K562 (cell line): ENCODE results near the gene RSRC1. TPM values are rescaled to one million over a fixed set of nuclear protein-coding genes. Genes with fewer than 3 reads are reported as not detected.
A peak's percentile ranks its signal among the peaks of the same experiment; 100 is the strongest.

Source experiments
- ATAC-seq: fragments of 200-7000 bp; cut with Tn5 transposase; 3 replicates; pipeline ENCODE4 v1.9.1; 2020; ENCODE audit warnings: moderate library complexity
- BruUV-seq: library from RNA; stranded (reverse); fragments of 400-500 nt; replicated peaks from 2 replicates; lab custom pipeline; 2021; lab: Mats Ljungman, UMichigan
- CTCF ChIA-PET: fragments of 300-600 bp; formaldehyde crosslinking; extraction: SDS; loops from one replicate; lab custom pipeline; 2021; ENCODE audit warnings: low intra/inter-chr PET ratio; lab: Yijun Ruan, JAX
- POLR2A ChIA-PET: fragments of 300-600, 350-650 bp; sonication (Branson Sonifier 250); formaldehyde crosslinking; extraction: SDS; loops from one replicate; lab custom pipeline; 2021; ENCODE audit warnings: antibody characterized with exemption, inconsistent platforms; lab: Yijun Ruan, JAX
- DNase-seq, 4 experiments: peaks; one replicate each; pipeline versions ENCODE4 v3.0.0 to v3.0.0-alpha.2; 2011 to 2018; ENCODE audit warnings: low spot score in 3 of 4, mixed read lengths in 3 of 4; ENCODE audit errors: extremely low read depth in 1 of 4
- FAIRE-seq: peaks from 2 replicates; lab custom pipeline; 2011; peaks lifted over from hg19 to GRCh38; lab: Jason Lieb, UNC
- H2AFZ ChIP-seq: 2 replicates; pipeline ENCODE4 v1.6.0; 2011; ENCODE audit warnings: low read depth, low read length, control low read depth, inconsistent platforms
- H3K27ac ChIP-seq: fragments of 200-600 bp; 3 replicates; pipeline ENCODE4 v1.8.0; 2011; ENCODE audit warnings: low read depth, mild to moderate bottlenecking, control low read depth, inconsistent platforms, low read length, moderate library complexity, mixed read lengths; ENCODE audit errors: extremely low read depth
- H3K27me3 ChIP-seq, 2 experiments: fragments of 300-600 bp in 1 of 2; 2 replicates in 1 of 2; 3 replicates in 1 of 2; pipeline versions ENCODE4 v1.6.0 to v1.8.0; 2011; ENCODE audit warnings: inconsistent platforms in 2 of 2, low read length in 2 of 2, mild to moderate bottlenecking in 1 of 2, mixed read lengths in 1 of 2, moderate library complexity in 1 of 2; ENCODE audit not compliant: control insufficient read depth in 2 of 2, insufficient read depth in 2 of 2
- H3K36me3 ChIP-seq: fragments of 300-600 bp; 3 replicates; pipeline ENCODE4 v1.8.0; 2011; ENCODE audit warnings: mild to moderate bottlenecking, low read length, inconsistent platforms; ENCODE audit not compliant: control insufficient read depth, insufficient read depth
- H3K4me1 ChIP-seq, 2 experiments: fragments of 200-600 bp in 1 of 2; replicated peaks in 1 of 2; 2 replicates in 1 of 2; 3 replicates in 1 of 2; pipeline versions ENCODE4 v1.5.1 to v1.8.0; 2011; ENCODE audit warnings: inconsistent platforms in 2 of 2, low read length in 2 of 2, mild to moderate bottlenecking in 1 of 2, mixed read lengths in 1 of 2, moderate library complexity in 1 of 2; ENCODE audit not compliant: control insufficient read depth in 2 of 2, insufficient read depth in 2 of 2
- H3K4me2 ChIP-seq: 2 replicates; pipeline ENCODE4 v1.6.1; 2011; ENCODE audit warnings: low read length, control low read depth, inconsistent platforms, mixed read lengths; ENCODE audit not compliant: insufficient read depth
- H3K4me3 ChIP-seq: fragments of 200-600 bp; sonication (generic), shearing (Covaris generic); 2 replicates; pipeline ENCODE4 v1.5.1; 2016; ENCODE audit warnings: control low read depth, inconsistent platforms
- H3K79me2 ChIP-seq: fragments of 200-600 bp; 3 replicates; pipeline ENCODE4 v1.8.0; 2011; ENCODE audit warnings: low read length, inconsistent platforms; ENCODE audit not compliant: control insufficient read depth, insufficient read depth
- H3K9ac ChIP-seq, 2 experiments: 2 replicates each; pipeline versions ENCODE4 v1.6.0 to v1.6.1; 2011; ENCODE audit warnings: low read depth in 2 of 2, low read length in 2 of 2, control low read depth in 1 of 2, inconsistent platforms in 1 of 2, mild to moderate bottlenecking in 1 of 2, mixed read lengths in 1 of 2; ENCODE audit not compliant: insufficient read depth in 1 of 2
- H3K9me1 ChIP-seq: one replicate; pipeline ENCODE4 v1.6.0; 2011; ENCODE audit warnings: inconsistent platforms, mild to moderate bottlenecking, low read length, moderate library complexity; ENCODE audit not compliant: control insufficient read depth, insufficient read depth
- H3K9me3 ChIP-seq: replicated peaks from 2 replicates; pipeline ENCODE4 v1.5.1; 2011; ENCODE audit warnings: low read depth, low read length, inconsistent platforms; ENCODE audit not compliant: control insufficient read depth, insufficient read depth
- H4K20me1 ChIP-seq: replicated peaks from 2 replicates; pipeline ENCODE4 v1.6.1; 2011; ENCODE audit warnings: low read length, inconsistent platforms, mixed read lengths; ENCODE audit not compliant: control insufficient read depth, insufficient read depth
- ARHGAP35 ChIP-seq: fragments of 450-650 bp; IDR thresholded peaks from 2 replicates; pipeline ENCODE4 v1.6.1; 2018; ENCODE audit not compliant: partially characterized antibody
- ATF7 ChIP-seq: fragments of 450-650 bp; IDR thresholded peaks from 2 replicates; pipeline ENCODE4 v1.7.1; 2014; ENCODE audit warnings: mild to moderate bottlenecking, moderate library complexity
- CBFA2T3 ChIP-seq: fragments of 450-650 bp; IDR thresholded peaks from 2 replicates; pipeline ENCODE4 v1.6.1; 2017
- CC2D1A ChIP-seq: fragments of 450-650 bp; IDR thresholded peaks from 2 replicates; pipeline ENCODE4 v1.6.1; 2017; ENCODE audit warnings: mild to moderate bottlenecking
- CEBPG ChIP-seq, 3 experiments: fragments of 200-800 bp in 1 of 3; sonication (Bioruptor generic) in 1 of 3; sonication (generic) in 1 of 3; formaldehyde crosslinking in 1 of 3; IDR thresholded peaks in 2 of 3; conservative IDR thresholded peaks in 1 of 3; 2 replicates each; pipeline versions ENCODE4 v1.6.1 to v1.8.0; 2016 to 2022; ENCODE audit warnings: missing compliant biosample characterization in 2 of 3, missing genetic modification characterization in 2 of 3, mild to moderate bottlenecking in 1 of 3, missing genetic modification reagents in 1 of 3
- DDX20 ChIP-seq: fragments of 450-650 bp; IDR thresholded peaks from 2 replicates; pipeline ENCODE4 v1.6.1; 2016; ENCODE audit warnings: missing genetic modification characterization, low read depth, mild to moderate bottlenecking, missing compliant biosample characterization, moderate library complexity
- DPF2 ChIP-seq: fragments of 450-650 bp; IDR thresholded peaks from 2 replicates; pipeline ENCODE4 v1.6.1; 2016
- FOSL1 ChIP-seq: fragments of 200-800 bp; sonication (Bioruptor generic); conservative IDR thresholded peaks from 2 replicates; pipeline ENCODE4 v1.6.1; 2016; ENCODE audit warnings: missing genetic modification characterization, missing compliant biosample characterization
- FOXJ2 ChIP-seq: fragments of 200-800 bp; sonication (Bioruptor generic); IDR thresholded peaks from 2 replicates; pipeline ENCODE4 v1.6.1; 2016; ENCODE audit warnings: missing genetic modification characterization, missing compliant biosample characterization
- L3MBTL2 ChIP-seq: fragments of 450-650 bp; IDR thresholded peaks from 2 replicates; pipeline ENCODE4 v1.6.1; 2016; ENCODE audit warnings: mild to moderate bottlenecking, moderate library complexity
- MAFK ChIP-seq: IDR thresholded peaks from 2 replicates; pipeline ENCODE4 v1.6.1; 2011; ENCODE audit warnings: low read length, improper control_type of control experiment
- MNT ChIP-seq, 2 experiments: fragments of 450-650 bp; conservative IDR thresholded peaks; 2 replicates each; pipeline ENCODE4 v1.6.1; 2017; ENCODE audit warnings: mild to moderate bottlenecking in 2 of 2, moderate library complexity in 2 of 2
- MXD1 ChIP-seq: fragments of 250-450 bp; sonication (Bioruptor Pico); IDR thresholded peaks from 2 replicates; pipeline ENCODE4 v1.8.0; 2021; ENCODE audit warnings: borderline replicate concordance, mild to moderate bottlenecking, moderate library complexity; ENCODE audit not compliant: poor library complexity, severe bottlenecking
- NFE2 ChIP-seq: IDR thresholded peaks from 2 replicates; pipeline ENCODE4 v1.6.1; 2014; ENCODE audit warnings: antibody characterized with exemption, low read depth
- NONO ChIP-seq, 2 experiments: fragments of 200-400 bp in 1 of 2; fragments of 450-650 bp in 1 of 2; formaldehyde crosslinking in 1 of 2; IDR thresholded peaks; 2 replicates each; pipeline ENCODE4 v1.6.1; 2017; ENCODE audit warnings: low read depth in 2 of 2, mild to moderate bottlenecking in 2 of 2, moderate library complexity in 2 of 2, low read length in 1 of 2
- POLR3G ChIP-seq: IDR thresholded peaks from 2 replicates; pipeline ENCODE4 v1.6.1; 2011; ENCODE audit not compliant: insufficient read length, insufficient replicate concordance; ENCODE audit errors: extremely low read depth
- RBM25 ChIP-seq: fragments of 200-400 bp; formaldehyde crosslinking; IDR thresholded peaks from 2 replicates; pipeline ENCODE4 v1.6.1; 2018; ENCODE audit warnings: low read length, low read depth, moderate library complexity; ENCODE audit not compliant: severe bottlenecking
- TRIM24 ChIP-seq, 2 experiments: fragments of 450-650 bp; IDR thresholded peaks; 2 replicates each; pipeline ENCODE4 v1.6.1; 2016
- U2AF1 ChIP-seq: fragments of 200-400 bp; formaldehyde crosslinking; optimal IDR thresholded peaks from 2 replicates; pipeline ENCODE3; 2017; ENCODE audit warnings: mild to moderate bottlenecking, low read depth, low read length, moderate library complexity
- YBX1 ChIP-seq: fragments of 450-650 bp; IDR thresholded peaks from 2 replicates; pipeline ENCODE4 v1.7.1; 2016; ENCODE audit warnings: mild to moderate bottlenecking
- ZNF174 ChIP-seq: fragments of 250-450 bp; sonication (Bioruptor Pico); IDR thresholded peaks from 2 replicates; pipeline ENCODE4 v1.4.0; 2020; ENCODE audit warnings: mild to moderate bottlenecking
- WGBS: fragments of 100-300 bp; shearing (Covaris generic); methylation state at CpG from one replicate; pipeline ENCODE4 v1.1.6; 2016; ENCODE audit warnings: low coverage, mixed read lengths; ENCODE audit not compliant: insufficient coverage; ENCODE audit errors: missing lambda C conversion rate; 5-methylcytosine and 5-hydroxymethylcytosine counted together
- in situ Hi-C: fragments of 300-500 bp; cut with MboI; formaldehyde crosslinking; loops from 4 replicates; pipeline ENCODE4 v1.15.0; 2018; ENCODE audit warnings: inconsistent platforms, mixed read lengths
- intact Hi-C: fragments of 100-400 bp; cut with micrococcal nuclease; formaldehyde crosslinking; loops from 2 replicates; pipeline ENCODE4 v1.14.2; 2022
- polyA plus RNA-seq, 8 experiments: library from polyadenylated mRNA; depleted of rRNA in 4 of 8; stranded (reverse) in 5 of 8; unstranded in 3 of 8; fragments of >200 nt; fragmentation: Nextera tagmentation in 2 of 8; fragmentation: Illumina TruSeq in 1 of 8; extraction: Ambion mirVana in 2 of 8; extraction: Trizol in 1 of 8; gene quantifications; 2 replicates each; pipeline versions ENCODE4 v1.2.1 to v1.2.3, GENCODE V29; 2011 to 2014; ENCODE audit warnings: inconsistent platforms in 1 of 8, missing spikeins in 1 of 8
- total RNA-seq, 7 experiments: library from RNA; depleted of rRNA in 6 of 7; stranded (reverse); fragments of >200 nt in 6 of 7; fragmentation: Illumina TruSeq in 2 of 7; extraction: Trizol in 2 of 7; gene quantifications; 2 replicates each; pipeline versions ENCODE4 v1.2.1 to v1.2.3, GENCODE V29; 2011 to 2021; ENCODE audit warnings: low replicate concordance in 1 of 7

RSRC1 gene
- total and polyA plus RNA-seq, 9 of the 15 experiments (the other 6 are each of a cell fraction or from before 2014, with no cell fraction given): 19.3 to 128 (median 75.5) TPM

GRCh38 chr3:158167737-158168557 lies 58.1 kb downstream of the RSRC1 start:
- H3K27me3 ChIP-seq: no peaks in the 10 kb centered on the region
- peaks cover 5% of the 10 kb centered on the region; the same call in 1 of the 3 replicates for H3K79me2 ChIP-seq
- H3K4me2 ChIP-seq: peak overlapping the region; percentile 65
- ChIA-PET CTCF (no interaction called here), POLR2A (interaction anchor here (0.7 to 1.0 kb wide), 3 partner anchors 10 to 148 kb away, joined by 3 read pairs; no protein-coding TSS in a partner anchor)
- no TSS peak for BruUV-seq
- peak overlapping the region; percentile 48; the same call in 1 of the 2 replicates for H2AFZ ChIP-seq
- H3K27ac ChIP-seq: peak overlapping the region; percentile 73; the same call in 2 of the 3 replicates
- peaks cover 2% of the 10 kb centered on the region; the same call in 2 of the 3 replicates for H3K36me3 ChIP-seq
- H3K4me1 ChIP-seq: peaks cover 4 to 17% of the 10 kb centered on the region in 2 experiments; a peak in 3 of 5 replicates
- no peak overlapping the region for H3K4me3 ChIP-seq
- in situ Hi-C loops (no loop called here), intact Hi-C loops (no loop called here)
- H3K9me3 ChIP-seq: no peaks in the 10 kb centered on the region
- no peaks in the 10 kb centered on the region for H4K20me1 ChIP-seq
- no peaks in the 10 kb centered on the region for H3K9me1 ChIP-seq
- whole genome bisulfite sequencing: 12% methylated on average over 6 of the region's 6 CpGs
- peak overlapping the region in 1 of 2 experiments; percentile 39; a peak in 2 of 4 replicates for H3K9ac ChIP-seq
- peak; percentile 88 for FAIRE-seq
- peak; percentile 94 for ATAC-seq
- peak; percentile 53 to 78 (median 65) for DNase-seq
- TF ChIP-seq FOSL1 (tag): peak; percentile 97
- TF ChIP-seq MNT (conservative IDR thresholded peaks at IDR 0.05): 0 out of 4 replicates have a peak, but pooled peaks of 1 of the 2 experiments have one; percentile 24
- TF ChIP-seq ZNF174 (CRISPR knock-in tag): no peak
- TF ChIP-seq RBM25: no peak
- no peak for TF ChIP-seq YBX1
- no peak for TF ChIP-seq DDX20 (tag)
- TF ChIP-seq ATF7: peak; percentile 39; the same call in 1 of the 2 replicates
- TF ChIP-seq MXD1: no peak
- TF ChIP-seq CEBPG (CRISPR knock-in tag; IDR thresholded peaks at IDR 0.05): no peak
- TF ChIP-seq CEBPG (tag; conservative IDR thresholded peaks at IDR 0.05 in 1 of 2, IDR thresholded peaks at IDR 0.05 in 1 of 2): peak; percentile 79 to 90
- TF ChIP-seq TRIM24 (IDR thresholded peaks at IDR 0.05): no peak
- no peak for TF ChIP-seq ARHGAP35
- no peak for TF ChIP-seq U2AF1
- no peak for TF ChIP-seq NONO (IDR thresholded peaks at IDR 0.05; ENCODE audit: low read depth in 2 of 2, low read length in 1 of 2)
- TF ChIP-seq CBFA2T3: peak; percentile 30; the same call in 1 of the 2 replicates
- no peak for TF ChIP-seq CC2D1A
- peak; percentile 92 for TF ChIP-seq NFE2
- TF ChIP-seq L3MBTL2: peak; percentile 18; the same call in 1 of the 2 replicates
- TF ChIP-seq DPF2: peak; percentile 92
- TF ChIP-seq MAFK: peak; percentile 77; the same call in 1 of the 2 replicates
- no peak for TF ChIP-seq POLR3G
- no peak for TF ChIP-seq FOXJ2
